ENCODE measurements around the gene SYNGR2. TPM values are rescaled to one million over a fixed set of nuclear protein-coding genes. Genes with fewer than 3 reads are reported as not detected.

The SYNGR2 gene
- total and polyA plus RNA-seq, 12 donors = 92.8 to 200 (median 116) TPM

DNA sequence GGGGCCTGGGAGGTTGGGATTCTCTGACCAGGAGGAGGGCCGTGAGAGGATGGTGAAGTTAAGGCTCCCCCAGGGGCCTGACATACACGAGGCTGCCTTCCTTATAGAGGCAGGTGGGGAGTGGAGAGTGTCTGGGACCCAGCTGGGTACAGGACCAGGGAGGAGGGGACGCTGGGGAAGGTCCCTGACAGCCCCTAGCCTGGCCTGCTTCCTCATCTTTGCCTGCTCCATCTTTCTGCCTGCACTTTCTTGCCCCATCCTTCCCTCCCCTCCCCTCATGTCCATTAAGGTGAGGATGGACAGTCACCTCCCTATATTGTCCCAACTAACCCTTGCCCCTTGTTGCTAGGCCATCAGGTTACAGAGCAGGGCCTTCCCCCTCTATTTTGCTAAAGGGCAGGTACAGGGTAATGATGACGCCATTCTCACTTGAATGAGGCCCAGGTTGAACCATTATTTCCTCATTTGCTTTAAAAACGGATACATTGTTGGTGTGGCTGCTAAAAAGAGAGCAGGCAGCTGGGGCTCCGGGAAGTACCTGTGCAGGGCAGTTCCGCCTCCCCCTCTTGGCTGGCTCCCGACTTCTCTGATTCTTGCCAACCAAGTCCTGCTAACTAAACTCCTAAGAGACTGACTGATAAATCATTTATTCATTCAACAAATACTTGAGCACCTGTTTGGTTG, 20.9 kb upstream of the SYNGR2 start:
- H3K27me3 ChIP-seq = no peaks in the 10 kb centered on the region
- no peak overlapping the region for H3K4me3 ChIP-seq
- H3K27ac ChIP-seq = peak overlapping the region in 1 of 10 donors; percentile 20
- peaks cover 0 to 2% (median 0%) of the 10 kb centered on the region in 9 donors for H3K36me3 ChIP-seq
- intact Hi-C loops (cut with DNase I) = no loop called here
- H3K9me3 ChIP-seq = no peaks in the 10 kb centered on the region
- no peak for DNase-seq
- H3K4me1 ChIP-seq = peaks cover 16 to 48% (median 39%) of the 10 kb centered on the region in 9 donors
- 75 to 81% methylated on average over 8 of the region's 8 CpGs for WGBS, 2 donors
- ATAC-seq = no peak
- TF ChIP-seq, protein P1, sequence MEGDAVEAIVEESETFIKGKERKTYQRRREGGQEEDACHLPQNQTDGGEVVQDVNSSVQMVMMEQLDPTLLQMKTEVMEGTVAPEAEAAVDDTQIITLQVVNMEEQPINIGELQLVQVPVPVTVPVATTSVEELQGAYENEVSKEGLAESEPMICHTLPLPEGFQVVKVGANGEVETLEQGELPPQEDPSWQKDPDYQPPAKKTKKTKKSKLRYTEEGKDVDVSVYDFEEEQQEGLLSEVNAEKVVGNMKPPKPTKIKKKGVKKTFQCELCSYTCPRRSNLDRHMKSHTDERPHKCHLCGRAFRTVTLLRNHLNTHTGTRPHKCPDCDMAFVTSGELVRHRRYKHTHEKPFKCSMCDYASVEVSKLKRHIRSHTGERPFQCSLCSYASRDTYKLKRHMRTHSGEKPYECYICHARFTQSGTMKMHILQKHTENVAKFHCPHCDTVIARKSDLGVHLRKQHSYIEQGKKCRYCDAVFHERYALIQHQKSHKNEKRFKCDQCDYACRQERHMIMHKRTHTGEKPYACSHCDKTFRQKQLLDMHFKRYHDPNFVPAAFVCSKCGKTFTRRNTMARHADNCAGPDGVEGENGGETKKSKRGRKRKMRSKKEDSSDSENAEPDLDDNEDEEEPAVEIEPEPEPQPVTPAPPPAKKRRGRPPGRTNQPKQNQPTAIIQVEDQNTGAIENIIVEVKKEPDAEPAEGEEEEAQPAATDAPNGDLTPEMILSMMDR (IDR thresholded peaks at IDR 0.05) = no peak

DNA sequence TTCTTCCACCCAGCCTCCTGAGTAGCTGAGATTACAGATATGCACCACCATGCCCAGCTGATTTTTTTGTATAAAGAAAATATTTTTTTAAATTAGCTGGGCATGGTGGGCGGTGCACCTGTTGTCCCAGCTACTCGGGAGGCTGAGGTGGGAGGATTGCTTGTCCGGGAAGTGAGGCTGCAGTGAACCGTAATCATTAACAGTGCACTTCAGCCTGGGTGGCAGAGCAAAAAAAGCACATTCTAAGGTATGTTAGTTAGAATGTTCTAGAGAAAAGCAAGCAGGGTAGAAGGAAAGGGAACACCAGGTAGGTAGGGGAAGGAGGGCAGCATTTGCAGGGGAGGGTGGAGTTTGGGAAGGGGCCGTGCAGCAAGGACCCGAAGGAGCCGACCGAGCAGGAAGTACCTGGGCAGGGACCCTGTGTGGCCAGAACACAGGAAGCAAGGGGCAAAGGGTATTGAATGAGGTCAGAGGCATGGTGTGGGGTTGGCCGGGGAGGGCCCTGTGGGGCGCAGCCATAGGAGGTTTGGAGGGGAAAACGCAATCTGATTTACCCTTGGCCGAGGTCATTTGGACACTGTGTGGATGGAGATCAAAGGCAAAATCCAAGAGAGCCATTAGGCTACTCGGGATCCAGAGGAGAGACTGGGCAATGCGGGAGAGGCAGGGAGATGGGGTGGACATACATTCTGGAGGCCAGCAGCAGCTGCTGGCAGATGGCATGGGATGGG, 19.9 kb upstream of the SYNGR2 start:
- H3K27me3 ChIP-seq = no peaks in the 10 kb centered on the region
- TF ChIP-seq, protein P1 (IDR thresholded peaks at IDR 0.05) = no peak
- H3K36me3 ChIP-seq = no peaks in the 10 kb centered on the region
- intact Hi-C loops (cut with DNase I) = no loop called here
- H3K4me3 ChIP-seq = no peak overlapping the region
- DNase-seq (no peak), ATAC-seq (no peak)
- H3K27ac ChIP-seq = no peak overlapping the region
- 78 to 83% methylated on average over 14 of the region's 14 CpGs for WGBS, 2 donors
- H3K9me3 ChIP-seq = no peaks in the 10 kb centered on the region
- peaks cover 16 to 47% (median 36%) of the 10 kb centered on the region in 9 donors for H3K4me1 ChIP-seq

DNA sequence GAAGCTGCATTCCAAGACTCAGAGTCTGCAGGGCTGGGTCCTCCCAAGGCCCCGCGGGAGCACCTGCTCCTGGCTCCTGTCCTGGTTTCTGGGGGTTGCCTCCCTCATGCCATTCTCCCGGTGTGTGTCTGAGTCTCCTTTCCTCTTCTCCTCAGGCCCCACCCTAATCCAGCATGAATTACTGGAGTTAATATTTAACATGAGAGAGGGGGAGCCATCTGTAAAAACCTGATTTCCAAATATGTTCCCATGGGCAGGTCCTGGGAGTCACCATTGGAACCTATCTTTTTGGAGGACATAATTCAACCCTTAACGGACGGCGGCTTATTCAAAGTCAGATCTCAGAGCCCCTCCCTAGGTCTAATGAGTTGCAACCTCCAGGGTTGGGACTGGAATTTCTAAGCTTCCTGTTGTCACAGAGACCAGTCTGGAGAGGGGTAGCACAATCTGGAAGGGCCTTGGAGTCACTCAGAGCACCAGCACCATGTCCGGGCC, 16.8 kb upstream of the SYNGR2 start:
- WGBS, 2 donors = 58 to 71% methylated on average over 7 of the region's 7 CpGs
- Histone ChIP-seq H3K27ac (peak overlapping the region in 4 of 10 donors; percentile 24 to 72 (median 39)), H3K27me3 (no peaks in the 10 kb centered on the region), H3K4me1 (peaks cover 0 to 24% (median 9%) of the 10 kb centered on the region in 9 donors), H3K36me3 (no peaks in the 10 kb centered on the region), H3K9me3 (no peaks in the 10 kb centered on the region), H3K4me3 (no peak overlapping the region)
- TF ChIP-seq, protein P1 (IDR thresholded peaks at IDR 0.05) = no peak
- intact Hi-C loops (cut with DNase I) = no loop called here
- ATAC-seq (peak; percentile 31 to 73 (median 61)), DNase-seq (no peak)

DNA sequence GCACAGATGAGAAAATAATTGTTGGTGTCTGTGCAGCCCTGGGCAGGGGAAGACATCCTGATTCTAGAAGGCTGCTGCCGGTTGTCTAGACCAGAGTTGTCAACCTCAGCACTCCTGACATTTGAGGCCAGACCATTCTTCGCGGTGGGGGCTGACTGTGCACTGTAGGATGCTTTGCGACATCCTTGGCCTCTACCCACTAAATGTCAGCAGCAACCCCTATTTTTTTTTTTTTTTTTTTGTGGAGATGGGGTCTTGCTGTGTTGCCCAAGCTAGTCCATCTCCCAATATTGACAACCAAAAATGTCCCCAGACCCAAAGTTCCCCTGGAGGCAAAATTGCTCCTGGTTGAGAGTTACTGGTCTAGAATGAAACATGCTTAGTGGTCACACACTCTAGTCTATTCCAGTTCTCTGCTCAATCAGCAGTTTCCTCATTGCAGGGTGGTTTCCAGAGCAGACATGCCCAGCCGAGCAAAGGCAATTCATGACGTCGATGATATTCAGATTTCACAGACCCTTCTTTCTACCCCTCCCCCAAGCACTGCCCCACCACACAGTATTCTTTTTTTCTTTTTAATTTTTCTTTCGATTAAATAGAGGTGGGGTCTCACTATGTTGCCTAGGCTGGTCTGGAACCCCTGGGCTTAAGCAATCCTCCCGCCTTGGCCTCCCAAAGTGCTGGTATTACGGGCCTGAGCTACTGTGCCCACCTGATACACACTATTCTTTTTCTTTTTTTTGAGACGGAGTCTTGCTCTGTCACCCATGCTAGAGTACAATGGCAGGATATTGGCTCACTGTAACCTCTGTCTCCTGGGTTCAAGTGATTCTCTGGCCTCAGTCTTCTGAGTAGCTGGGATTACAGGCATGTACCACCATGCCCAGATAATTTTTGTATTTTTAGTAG, 13.2 kb upstream of the SYNGR2 start:
- Histone ChIP-seq H3K9me3 (no peaks in the 10 kb centered on the region), H3K4me1 (peaks cover 0 to 28% (median 9%) of the 10 kb centered on the region in 9 donors), H3K27me3 (no peaks in the 10 kb centered on the region), H3K27ac (peak overlapping the region in 1 of 10 donors; percentile 70), H3K36me3 (no peaks in the 10 kb centered on the region), H3K4me3 (no peak overlapping the region)
- DNase-seq = no peak
- TF ChIP-seq, protein P1 (IDR thresholded peaks at IDR 0.05) = no peak
- intact Hi-C loops (cut with DNase I) = no loop called here
- WGBS, 2 donors = 84 to 85% methylated on average over 11 of the region's 11 CpGs
- ATAC-seq = peak in 1 of 8 donors; percentile 42
